ENCODE data around the gene PCED1A.

PCED1A gene

DNA sequence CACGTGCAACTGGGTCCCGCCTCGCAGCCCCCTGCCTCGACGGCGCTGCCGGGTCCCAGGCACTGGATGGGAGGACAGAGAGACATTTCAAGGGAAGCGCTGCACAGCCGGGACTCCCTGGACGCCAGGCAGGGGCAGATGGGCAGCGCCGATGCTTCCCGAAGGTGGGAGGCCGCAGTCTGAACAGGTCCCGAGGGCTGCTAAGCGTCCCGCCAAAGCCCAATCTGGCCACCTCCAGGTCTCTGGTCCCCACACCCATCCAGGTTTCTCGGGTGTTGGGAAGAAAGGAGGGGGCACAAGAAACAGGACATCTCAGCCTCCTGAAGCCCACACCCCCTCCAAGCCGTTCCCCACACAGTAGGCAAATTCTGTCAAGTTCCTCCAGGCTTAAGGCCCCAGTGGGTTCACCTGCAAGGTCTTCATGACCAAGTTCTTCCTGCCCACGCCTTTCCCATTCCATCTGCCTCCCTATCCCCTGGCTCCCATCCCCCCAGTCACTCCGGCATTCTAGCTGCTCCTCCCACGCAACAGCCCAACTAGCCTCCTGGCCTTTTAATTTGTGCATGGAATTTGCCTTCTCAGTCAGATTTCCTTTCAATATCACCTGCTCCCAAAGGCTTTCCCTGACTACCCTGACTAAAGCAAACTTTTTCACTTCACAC lies 34.6 kb downstream of the PCED1A start:
- DNase-seq: no peak
- H3K9me3 ChIP-seq: no peaks in the 10 kb centered on the region
- peaks cover 0 to 7% (median 4%) of the 10 kb centered on the region in 4 donors for H3K4me1 ChIP-seq
- H3K27me3 ChIP-seq: peaks cover 0 to 91% of the 10 kb centered on the region in 2 donors
- no peaks in the 10 kb centered on the region for H3K36me3 ChIP-seq
- TF ChIP-seq, protein P1, sequence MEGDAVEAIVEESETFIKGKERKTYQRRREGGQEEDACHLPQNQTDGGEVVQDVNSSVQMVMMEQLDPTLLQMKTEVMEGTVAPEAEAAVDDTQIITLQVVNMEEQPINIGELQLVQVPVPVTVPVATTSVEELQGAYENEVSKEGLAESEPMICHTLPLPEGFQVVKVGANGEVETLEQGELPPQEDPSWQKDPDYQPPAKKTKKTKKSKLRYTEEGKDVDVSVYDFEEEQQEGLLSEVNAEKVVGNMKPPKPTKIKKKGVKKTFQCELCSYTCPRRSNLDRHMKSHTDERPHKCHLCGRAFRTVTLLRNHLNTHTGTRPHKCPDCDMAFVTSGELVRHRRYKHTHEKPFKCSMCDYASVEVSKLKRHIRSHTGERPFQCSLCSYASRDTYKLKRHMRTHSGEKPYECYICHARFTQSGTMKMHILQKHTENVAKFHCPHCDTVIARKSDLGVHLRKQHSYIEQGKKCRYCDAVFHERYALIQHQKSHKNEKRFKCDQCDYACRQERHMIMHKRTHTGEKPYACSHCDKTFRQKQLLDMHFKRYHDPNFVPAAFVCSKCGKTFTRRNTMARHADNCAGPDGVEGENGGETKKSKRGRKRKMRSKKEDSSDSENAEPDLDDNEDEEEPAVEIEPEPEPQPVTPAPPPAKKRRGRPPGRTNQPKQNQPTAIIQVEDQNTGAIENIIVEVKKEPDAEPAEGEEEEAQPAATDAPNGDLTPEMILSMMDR (IDR thresholded peaks at IDR 0.05): no peak
- no peak overlapping the region for H3K27ac ChIP-seq
- H3K4me3 ChIP-seq: no peak overlapping the region
- intact Hi-C loops (cut with DNase I; ENCODE audit: low total_unique reads): no loop called here

DNA sequence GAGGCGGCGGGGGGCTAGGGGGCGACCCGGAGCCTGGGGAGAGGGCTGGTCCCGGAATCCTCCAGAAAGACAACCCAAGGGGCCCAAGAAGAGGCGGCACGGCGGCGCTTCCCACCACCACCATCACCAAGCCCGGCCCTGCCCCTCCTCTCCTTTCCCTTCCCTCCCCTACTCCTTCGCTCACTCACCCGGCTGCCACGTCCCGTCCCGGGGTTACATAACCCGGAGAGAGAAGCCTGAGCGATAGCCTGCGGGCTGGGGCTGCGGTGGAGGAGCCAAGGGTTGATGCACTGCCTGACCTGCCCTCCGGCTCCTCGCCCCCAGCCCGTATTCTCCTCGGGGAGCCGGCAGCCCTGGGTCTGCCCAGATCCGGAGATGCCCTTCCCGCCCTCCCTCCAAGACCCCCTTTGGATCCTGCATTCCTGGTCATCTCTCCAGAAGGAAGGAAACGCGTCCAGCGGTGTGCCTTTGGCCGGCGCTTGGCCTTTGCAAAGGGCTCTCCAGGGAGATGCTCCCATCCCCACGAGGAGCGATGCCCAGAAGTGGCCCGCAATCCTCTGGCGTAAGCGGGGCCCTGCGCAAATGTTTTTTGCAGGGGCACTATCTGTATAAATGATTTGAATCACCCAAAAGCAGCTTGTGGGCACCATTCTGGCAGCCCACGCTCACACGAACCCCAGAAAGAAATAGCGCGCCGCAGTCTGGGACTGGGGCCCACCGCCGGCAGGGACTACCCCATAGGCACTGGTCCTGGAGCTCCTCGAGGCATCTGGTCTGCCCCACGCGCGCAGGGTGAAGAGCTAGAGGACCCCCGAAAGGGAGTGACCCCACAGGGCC lies 35.4 kb downstream of the PCED1A start:
- Histone ChIP-seq H3K4me1 (peaks cover 0 to 13% (median 10%) of the 10 kb centered on the region in 4 donors), H3K36me3 (no peaks in the 10 kb centered on the region), H3K27ac (no peak overlapping the region), H3K27me3 (peaks cover 0 to 92% of the 10 kb centered on the region in 2 donors), H3K9me3 (no peaks in the 10 kb centered on the region), H3K4me3 (no peak overlapping the region)
- no peak for DNase-seq
- intact Hi-C loops (cut with DNase I; ENCODE audit: low total_unique reads): no loop called here
- TF ChIP-seq, protein P1 (IDR thresholded peaks at IDR 0.05): no peak

DNA sequence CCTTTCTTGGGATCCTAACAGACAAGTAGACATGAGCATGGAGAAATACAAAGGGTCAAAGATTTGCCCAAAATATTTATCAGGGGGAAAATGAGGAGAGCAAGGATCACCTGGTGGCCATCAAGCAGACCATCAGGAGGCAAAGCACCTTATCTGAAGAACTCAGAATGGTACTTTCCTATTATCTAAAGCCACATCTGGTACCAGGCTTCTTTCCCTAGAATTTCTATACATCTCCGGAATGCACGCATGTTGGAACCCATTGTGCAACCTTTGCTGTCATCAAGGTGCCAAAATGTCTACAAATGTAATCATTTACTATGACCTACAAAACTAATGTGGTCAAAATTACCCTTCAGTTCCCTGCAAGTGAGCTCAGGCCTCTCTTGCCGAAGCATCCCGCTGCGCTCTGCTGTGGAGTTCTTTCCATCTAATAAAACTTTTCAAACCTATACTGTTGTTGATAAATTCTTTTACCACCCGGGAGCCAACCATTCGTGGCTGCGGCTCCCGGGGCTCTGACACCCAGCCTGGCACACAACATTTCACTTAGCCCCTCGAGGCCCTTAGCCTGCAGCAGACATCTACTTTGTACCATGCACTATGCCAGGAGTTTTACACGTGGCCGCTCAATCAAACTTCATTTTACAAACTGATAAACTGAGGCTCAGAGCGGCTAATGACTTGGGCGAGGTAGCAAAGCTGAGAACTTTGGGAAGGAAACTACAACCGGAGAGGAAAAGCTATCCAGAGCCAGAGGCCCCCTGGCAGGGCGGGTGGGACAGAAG lies 36.2 kb downstream of the PCED1A start:
- Histone ChIP-seq H3K27ac (no peak overlapping the region), H3K4me3 (no peak overlapping the region), H3K36me3 (no peaks in the 10 kb centered on the region), H3K9me3 (no peaks in the 10 kb centered on the region), H3K4me1 (peaks cover 0 to 21% (median 16%) of the 10 kb centered on the region in 4 donors), H3K27me3 (peaks cover 0 to 94% of the 10 kb centered on the region in 2 donors)
- TF ChIP-seq, protein P1 (IDR thresholded peaks at IDR 0.05): no peak
- DNase-seq: no peak
- intact Hi-C loops (cut with DNase I; ENCODE audit: low total_unique reads): no loop called here

DNA sequence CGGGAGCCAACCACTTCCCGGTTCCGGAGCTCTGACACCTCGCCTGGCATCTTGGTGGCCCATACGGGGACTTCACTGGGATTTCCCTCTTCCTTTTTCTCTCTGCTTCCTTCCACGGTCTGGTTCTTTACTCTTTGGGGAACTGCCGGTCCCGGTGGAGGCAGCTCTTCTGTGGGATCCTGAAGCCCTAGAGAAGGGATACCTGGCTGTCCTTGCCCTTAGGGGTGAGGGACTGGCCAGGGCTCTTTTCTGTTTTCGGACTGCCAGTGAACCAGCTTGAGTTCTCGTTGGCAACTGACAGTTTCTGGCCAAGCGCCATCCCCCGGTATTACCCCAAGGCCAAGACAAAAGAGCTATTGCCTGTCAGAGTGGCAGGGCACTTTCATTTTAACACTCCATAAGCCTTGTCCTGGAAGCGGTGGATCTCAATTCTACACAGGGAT lies 39.1 kb downstream of the PCED1A start:
- no peak overlapping the region for H3K4me3 ChIP-seq
- H3K9me3 ChIP-seq: no peaks in the 10 kb centered on the region

More for the DNA sequence above, 39.1 kb downstream of the PCED1A start:
- no peaks in the 10 kb centered on the region for H3K36me3 ChIP-seq
- DNase-seq: no peak
- TF ChIP-seq, protein P1 (IDR thresholded peaks at IDR 0.05): no peak
- peaks cover 0 to 100% of the 10 kb centered on the region in 2 donors for H3K27me3 ChIP-seq
- no peak overlapping the region for H3K27ac ChIP-seq
- intact Hi-C loops (cut with DNase I; ENCODE audit: low total_unique reads): no loop called here
- peaks cover 0 to 23% (median 18%) of the 10 kb centered on the region in 4 donors for H3K4me1 ChIP-seq

All from tibial artery (tissue), 4 donors.